Testis (tissue), 3 donors: Measurements from ENCODE around the gene CCDC188. TPM values are rescaled to one million over a fixed set of nuclear protein-coding genes. Genes with fewer than 3 reads are reported as not detected.

Experiments used
- DNase-seq: peaks from one replicate; pipeline ENCODE4 v3.0.0-alpha.2; 2019
- H3K27ac ChIP-seq, 2 donors: fragments of 200-600 bp; sonication (generic); one replicate each; pipeline ENCODE4 v1.5.1; 2019
- H3K27me3 ChIP-seq: fragments of 200-600 bp; sonication (generic); one replicate; pipeline ENCODE4 v1.5.1; 2019
- H3K36me3 ChIP-seq: fragments of 200-600 bp; sonication (generic); one replicate; pipeline ENCODE4 v1.5.1; 2017; ENCODE audit warnings: low read depth; ENCODE audit errors: missing control alignments
- H3K4me1 ChIP-seq: fragments of 200-600 bp; sonication (generic); one replicate; pipeline ENCODE4 v1.5.1; 2019
- H3K4me3 ChIP-seq, 2 donors: fragments of 200-600 bp; sonication (generic); one replicate each; pipeline ENCODE4 v1.5.1; 2017 to 2019
- H3K9me3 ChIP-seq: fragments of 200-600 bp; sonication (generic); one replicate; pipeline ENCODE4 v1.5.1; 2017
- CTCF ChIP-seq, 3 experiments: fragments of 450-650 bp in 2 of 3; fragments of 200-600 bp in 1 of 3; sonication (generic) in 1 of 3; IDR thresholded peaks; one replicate each; pipeline ENCODE4 v1.5.1; 2016 to 2019; ENCODE audit warnings: antibody characterized with exemption in 3 of 3, mild to moderate bottlenecking in 2 of 3, moderate library complexity in 1 of 3
- POLR2A ChIP-seq: fragments of 450-650 bp; IDR thresholded peaks from one replicate; pipeline ENCODE4 v1.6.1; 2017; ENCODE audit warnings: antibody characterized with exemption, mild to moderate bottlenecking, moderate library complexity
- WGBS, 2 donors: methylation state at CpG; one replicate each; pipeline ENCODE4 v1.1.5; 2018; 5-methylcytosine and 5-hydroxymethylcytosine counted together
- intact Hi-C: fragments of 100-400 bp; cut with DNase I; formaldehyde crosslinking; loops from one replicate; pipeline ENCODE4 v1.15.1; 2023; ENCODE audit warnings: low total_unique reads
- polyA plus RNA-seq: library from polyadenylated mRNA; stranded (reverse); fragments of 350-450 nt; fragmentation: Illumina TruSeq; extraction: RNeasy Lipid Tissue Mini Kit (QIAGEN cat#74804); gene quantifications from one replicate; pipeline ENCODE4 v1.2.3, GENCODE V29; 2014; ENCODE audit warnings: low read depth, low replicate concordance; ENCODE audit not compliant: insufficient read depth
- total RNA-seq, 2 donors: library from RNA; depleted of rRNA; stranded (reverse); fragments of >200 nt; gene quantifications; one replicate each; pipeline ENCODE4 v1.2.3, GENCODE V29; 2016

The CCDC188 gene
- total and polyA plus RNA-seq, 3 donors from 2014 or later: 12.2 to 46.5 (median 33.1) TPM

- no peak for TF ChIP-seq POLR2A
- TF ChIP-seq CTCF (IDR thresholded peaks at IDR 0.05): no peak
- 88 to 96% methylated on average over 8 to 20 of the region's 20 CpGs for WGBS, 2 donors
Measured at GRCh38 chr22:20192972-20193760, 42.3 kb upstream of the CCDC188 start.

GRCh38 chr22:20192293-20192971, 41.6 kb upstream of the CCDC188 start:
- H3K4me3 ChIP-seq: no peak overlapping the region
- peaks cover 8% of the 10 kb centered on the region for H3K4me1 ChIP-seq
- DNase-seq: no peak
- intact Hi-C loops: no loop called here
- WGBS, 2 donors: 88 to 93% methylated on average over 8 to 10 of the region's 10 CpGs
- H3K36me3 ChIP-seq: no peaks in the 10 kb centered on the region
- H3K27me3 ChIP-seq: no peaks in the 10 kb centered on the region
- TF ChIP-seq CTCF (IDR thresholded peaks at IDR 0.05) (no peak), POLR2A (no peak)
- H3K9me3 ChIP-seq: no peaks in the 10 kb centered on the region
- no peak overlapping the region for H3K27ac ChIP-seq

More at GRCh38 chr22:20192972-20193760, 42.3 kb upstream of the CCDC188 start:
- no peak overlapping the region for H3K27ac ChIP-seq
- no peaks in the 10 kb centered on the region for H3K36me3 ChIP-seq
- no peak overlapping the region for H3K4me3 ChIP-seq
- DNase-seq: no peak
- no peaks in the 10 kb centered on the region for H3K9me3 ChIP-seq
- peaks cover 8% of the 10 kb centered on the region for H3K4me1 ChIP-seq
- no peaks in the 10 kb centered on the region for H3K27me3 ChIP-seq
- intact Hi-C loops: no loop called here

- no peak for TF ChIP-seq CTCF (IDR thresholded peaks at IDR 0.05)
- TF ChIP-seq POLR2A: no peak
- Histone ChIP-seq H3K4me3 (no peak overlapping the region), H3K27me3 (no peaks in the 10 kb centered on the region), H3K4me1 (peaks cover 7% of the 10 kb centered on the region), H3K27ac (no peak overlapping the region), H3K9me3 (no peaks in the 10 kb centered on the region), H3K36me3 (no peaks in the 10 kb centered on the region)
- 83 to 94% methylated on average over 3 to 8 of the region's 8 CpGs for WGBS, 2 donors
- intact Hi-C loops: no loop called here
- no peak for DNase-seq
Measured at GRCh38 chr22:20191803-20192202, 40.9 kb upstream of the CCDC188 start.

GRCh38 chr22:20191000-20191515, 40.2 kb upstream of the CCDC188 start:
- H3K4me3 ChIP-seq: no peak overlapping the region
- intact Hi-C loops: no loop called here
- H3K4me1 ChIP-seq: no peaks in the 10 kb centered on the region
- no peak overlapping the region for H3K27ac ChIP-seq
- H3K27me3 ChIP-seq: no peaks in the 10 kb centered on the region
- WGBS, 2 donors: 83 to 89% methylated on average over 8 to 10 of the region's 10 CpGs
- TF ChIP-seq POLR2A (no peak), CTCF (IDR thresholded peaks at IDR 0.05) (no peak)
- H3K9me3 ChIP-seq: no peaks in the 10 kb centered on the region
- no peaks in the 10 kb centered on the region for H3K36me3 ChIP-seq
- DNase-seq: no peak
